Common myeloid progenitor, CD34-positive (primary cell): Measurements from ENCODE around the gene PIK3C3.
A peak's percentile ranks its signal among the peaks of the same experiment; 100 is the strongest.

Source experiments
- CTCF ChIA-PET: fragments of 350-600 bp; sonication (Branson Sonifier 250); formaldehyde crosslinking; loops from one replicate; lab custom pipeline; 2021; ENCODE audit warnings: antibody characterized with exemption; lab: Charles Lee
- POLR2A ChIA-PET: fragments of 350-600 bp; sonication (Branson Sonifier 250); formaldehyde crosslinking; loops from one replicate; lab custom pipeline; 2021; ENCODE audit warnings: antibody characterized with exemption; lab: Charles Lee
- DNase-seq, 3 donors: peaks; one replicate each; pipeline versions ENCODE4 v3.0.0 to v3.0.0-alpha.2; 2013
- H3K27ac ChIP-seq, 2 experiments: 1 replicate in 1 of 2; 2 replicates in 1 of 2; pipeline ENCODE4 v1.7.0; 2013; ENCODE audit warnings: inconsistent platforms in 2 of 2, low read length in 2 of 2, mild to moderate bottlenecking in 2 of 2, low read depth in 1 of 2, moderate library complexity in 1 of 2; ENCODE audit not compliant: severe bottlenecking in 2 of 2, insufficient read depth in 1 of 2, poor library complexity in 1 of 2
- H3K27me3 ChIP-seq, 5 experiments: replicated peaks in 2 of 5; 1 replicate in 3 of 5; 2 replicates in 2 of 5; pipeline versions ENCODE4 v1.6.1 to v1.7.0; 2013; ENCODE audit warnings: low read length in 4 of 5, mild to moderate bottlenecking in 2 of 5, moderate library complexity in 2 of 5, inconsistent platforms in 1 of 5; ENCODE audit not compliant: insufficient read depth in 5 of 5, control insufficient read depth in 4 of 5
- H3K36me3 ChIP-seq, 4 experiments: 1 replicate in 2 of 4; 2 replicates in 2 of 4; pipeline versions ENCODE4 v1.6.1 to v1.7.0; 2013; ENCODE audit warnings: low read length in 3 of 4, control low read depth in 1 of 4, mild to moderate bottlenecking in 1 of 4; ENCODE audit not compliant: control insufficient read depth in 4 of 4, insufficient read depth in 4 of 4
- H3K4me1 ChIP-seq, 4 experiments: 1 replicate in 3 of 4; 2 replicates in 1 of 4; pipeline versions ENCODE4 v1.6.1 to v1.7.1; 2013; ENCODE audit warnings: low read length in 3 of 4, mild to moderate bottlenecking in 3 of 4, control low read depth in 1 of 4, inconsistent platforms in 1 of 4, moderate library complexity in 1 of 4; ENCODE audit not compliant: control insufficient read depth in 4 of 4, insufficient read depth in 4 of 4; ENCODE audit errors: control extremely low read depth in 1 of 4
- H3K4me3 ChIP-seq, 7 experiments: 1 replicate in 4 of 7; 2 replicates in 3 of 7; pipeline versions ENCODE4 v1.5.1 to v1.7.0; 2013; ENCODE audit warnings: mild to moderate bottlenecking in 7 of 7, low read length in 6 of 7, moderate library complexity in 6 of 7, inconsistent platforms in 2 of 7, low read depth in 2 of 7, control low read depth in 1 of 7; ENCODE audit not compliant: insufficient read depth in 4 of 7, control insufficient read depth in 1 of 7; ENCODE audit errors: extremely low read depth in 1 of 7
- H3K9me3 ChIP-seq, 5 experiments: 1 replicate in 4 of 5; 2 replicates in 1 of 5; pipeline versions ENCODE4 v1.6.1 to v1.7.1; 2013; ENCODE audit warnings: low read length in 4 of 5, mild to moderate bottlenecking in 2 of 5, inconsistent platforms in 1 of 5, low read depth in 1 of 5, moderate library complexity in 1 of 5; ENCODE audit not compliant: control insufficient read depth in 4 of 5, insufficient read depth in 2 of 5; ENCODE audit errors: control extremely low read depth in 1 of 5
- WGBS: methylation state at CpG from one replicate; pipeline ENCODE4 v1.1.5; 2013; ENCODE audit not compliant: insufficient coverage; 5-methylcytosine and 5-hydroxymethylcytosine counted together

Gene PIK3C3

GRCh38 chr18:42029092-42029491 is 74.1 kb downstream of the PIK3C3 start:
- H3K9me3 ChIP-seq, result no peaks in the 10 kb centered on the region
- CTCF ChIA-PET, result interaction anchor here (1.0 to 3.6 kb wide), 3 partner anchors 11 to 21 kb away, joined by 3 to 19 read pairs (median 3); no protein-coding TSS in a partner anchor
- peaks cover 4 to 25% (median 19%) of the 10 kb centered on the region in 4 experiments for H3K36me3 ChIP-seq
- no peak for DNase-seq
- no peak overlapping the region for H3K27ac ChIP-seq
- 100% methylated on average over 6 of the region's 7 CpGs for WGBS
- H3K4me3 ChIP-seq, result no peak overlapping the region
- no peaks in the 10 kb centered on the region for H3K27me3 ChIP-seq
- POLR2A ChIA-PET, result no interaction called here
- H3K4me1 ChIP-seq, result no peaks in the 10 kb centered on the region

- POLR2A ChIA-PET, result no interaction called here
- Histone ChIP-seq H3K9me3 (no peaks in the 10 kb centered on the region), H3K4me3 (no peak overlapping the region), H3K4me1 (no peaks in the 10 kb centered on the region), H3K36me3 (peaks cover 10 to 33% (median 24%) of the 10 kb centered on the region in 4 experiments), H3K27ac (no peak overlapping the region), H3K27me3 (no peaks in the 10 kb centered on the region)
- DNase-seq, result peak; percentile 14 to 37 (median 35)
- WGBS, result no CpG with 5 or more reads among the region's 3 CpGs
- CTCF ChIA-PET, result interaction anchor here (1.0 to 1.9 kb wide), 8 partner anchors 11 to 267 kb away, joined by 3 to 4 read pairs (median 4); no protein-coding TSS in a partner anchor
These were observed 75.7 kb downstream of the PIK3C3 start for GRCh38 chr18:42030586-42031182.

- no peaks in the 10 kb centered on the region for H3K4me1 ChIP-seq
- no peak overlapping the region for H3K4me3 ChIP-seq
- ChIA-PET CTCF (interaction anchor here (1.7 kb wide), 1 partner anchor 18 kb away, joined by 5 read pairs; no protein-coding TSS in a partner anchor), POLR2A (no interaction called here)
- no peaks in the 10 kb centered on the region for H3K9me3 ChIP-seq
- DNase-seq, result no peak
- H3K27me3 ChIP-seq, result no peaks in the 10 kb centered on the region
- H3K36me3 ChIP-seq, result peaks cover 9 to 35% (median 27%) of the 10 kb centered on the region in 4 experiments
- no CpG with 5 or more reads among the region's 1 CpG for WGBS
- H3K27ac ChIP-seq, result no peak overlapping the region
These were observed 77.4 kb downstream of the PIK3C3 start for GRCh38 chr18:42032447-42032846.

- no peaks in the 10 kb centered on the region for H3K4me1 ChIP-seq
- no peaks in the 10 kb centered on the region for H3K9me3 ChIP-seq
- POLR2A ChIA-PET, result no interaction called here
- no peaks in the 10 kb centered on the region for H3K27me3 ChIP-seq
- H3K27ac ChIP-seq, result no peak overlapping the region
- peaks cover 12 to 42% (median 29%) of the 10 kb centered on the region in 4 experiments for H3K36me3 ChIP-seq
- no CpG with 5 or more reads among the region's 1 CpG for WGBS
- CTCF ChIA-PET, result interaction anchor here (1.7 kb wide), 1 partner anchor 17 kb away, joined by 5 read pairs; no protein-coding TSS in a partner anchor
- H3K4me3 ChIP-seq, result no peak overlapping the region
- DNase-seq, result no peak
These were observed 78.2 kb downstream of the PIK3C3 start for GRCh38 chr18:42033137-42033810.

GRCh38 chr18:42038936-42039335 is 83.9 kb downstream of the PIK3C3 start:
- peaks cover 12 to 61% (median 40%) of the 10 kb centered on the region in 4 experiments for H3K36me3 ChIP-seq
- no peak overlapping the region for H3K4me3 ChIP-seq
- 83% methylated on average over 1 of the region's 1 CpG for WGBS
- H3K27me3 ChIP-seq, result no peaks in the 10 kb centered on the region
- ChIA-PET CTCF (interaction anchor here (1.9 kb wide), 1 partner anchor 11 kb away, joined by 5 read pairs; no protein-coding TSS in a partner anchor), POLR2A (no interaction called here)
- no peak for DNase-seq
- H3K9me3 ChIP-seq, result no peaks in the 10 kb centered on the region
- no peak overlapping the region for H3K27ac ChIP-seq
- H3K4me1 ChIP-seq, result no peaks in the 10 kb centered on the region

- POLR2A ChIA-PET, result no interaction called here
- Histone ChIP-seq H3K36me3 (peaks cover 8 to 62% (median 39%) of the 10 kb centered on the region in 4 experiments), H3K4me1 (no peaks in the 10 kb centered on the region), H3K27ac (no peak overlapping the region), H3K27me3 (no peaks in the 10 kb centered on the region), H3K9me3 (no peaks in the 10 kb centered on the region), H3K4me3 (no peak overlapping the region)
- DNase-seq, result no peak
- WGBS, result no CpG with 5 or more reads among the region's 1 CpG
- CTCF ChIA-PET, result interaction anchor here (1.9 kb wide), 1 partner anchor 12 kb away, joined by 5 read pairs; no protein-coding TSS in a partner anchor
These were observed 84.4 kb downstream of the PIK3C3 start for GRCh38 chr18:42039396-42039795.

GRCh38 chr18:42041793-42042192 is 86.8 kb downstream of the PIK3C3 start:
- Histone ChIP-seq H3K9me3 (no peaks in the 10 kb centered on the region), H3K4me3 (no peak overlapping the region), H3K27me3 (no peaks in the 10 kb centered on the region), H3K4me1 (no peaks in the 10 kb centered on the region), H3K27ac (no peak overlapping the region), H3K36me3 (peaks cover 11 to 62% (median 35%) of the 10 kb centered on the region in 4 experiments)
- POLR2A ChIA-PET, result interaction anchor here (0.5 kb wide), 1 partner anchor 16 kb away, joined by 3 read pairs; no protein-coding TSS in a partner anchor
- WGBS, result no CpG with 5 or more reads among the region's 1 CpG
- CTCF ChIA-PET, result interaction anchor here (1.4 kb wide), 1 partner anchor 10 kb away, joined by 4 read pairs; no protein-coding TSS in a partner anchor
- DNase-seq, result no peak
